Skin of body (tissue), 2 donors: Measurements from ENCODE around the gene IQGAP3. TPM values are rescaled to one million over a fixed set of nuclear protein-coding genes. Genes with fewer than 3 reads are reported as not detected.
"Not testable (repeated sequence)": the region's sequence is repeated elsewhere in the genome, so short reads cannot be mapped to it uniquely, and the experiment has no call there.

Source experiments
- DNase-seq: peaks from one replicate; lab custom pipeline; 2025; lab: John Stamatoyannopoulos, UW
- total RNA-seq: library from RNA; depleted of rRNA; stranded (reverse); fragments of >200 nt; gene quantifications from one replicate; pipeline ENCODE4 v1.2.3, GENCODE V29; 2014

The IQGAP3 gene
- total RNA-seq, 1 donor from 2014 or later, result 8.6 TPM

DNA sequence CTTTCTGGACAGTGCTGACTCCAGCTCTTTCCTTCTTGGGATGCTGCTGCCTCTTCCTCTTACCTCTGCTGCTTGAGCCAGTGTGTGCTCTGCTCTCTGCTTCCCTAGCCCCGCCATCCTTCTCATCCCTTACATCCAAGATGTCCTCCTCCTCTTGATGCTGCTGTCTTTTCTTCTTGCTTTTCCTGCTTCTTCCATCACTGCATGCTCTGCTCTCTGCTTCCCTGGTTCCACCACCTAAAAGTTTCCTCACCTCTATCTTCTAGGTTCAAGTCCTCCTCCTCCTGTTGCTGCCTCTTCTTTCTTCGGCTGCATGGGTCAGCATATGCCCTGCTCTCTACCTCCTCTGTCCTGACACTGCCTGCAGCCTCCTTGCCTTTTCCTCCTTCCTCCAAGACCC is 22.7 kb upstream of the IQGAP3 start:
- no peak for DNase-seq

DNA sequence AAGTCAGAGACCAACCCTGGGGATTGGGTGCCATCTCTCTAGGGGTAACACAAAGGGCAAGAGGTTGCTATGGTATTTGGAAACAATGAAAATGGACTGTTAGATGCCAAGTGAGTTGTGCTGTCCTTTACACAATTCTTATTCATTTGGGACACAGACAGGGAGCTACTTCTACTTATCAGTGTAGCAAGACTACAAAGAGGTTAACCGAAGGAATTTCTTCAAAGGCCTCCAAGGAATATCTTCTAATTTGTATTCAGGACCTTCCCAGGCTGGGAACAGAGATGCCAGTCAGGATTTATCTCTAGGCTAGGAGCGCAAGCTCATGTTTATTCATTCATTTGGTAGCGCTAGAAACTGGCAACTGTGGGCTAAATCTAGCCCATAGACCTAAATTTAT is 21.8 kb upstream of the IQGAP3 start:
- DNase-seq, result no peak

DNA sequence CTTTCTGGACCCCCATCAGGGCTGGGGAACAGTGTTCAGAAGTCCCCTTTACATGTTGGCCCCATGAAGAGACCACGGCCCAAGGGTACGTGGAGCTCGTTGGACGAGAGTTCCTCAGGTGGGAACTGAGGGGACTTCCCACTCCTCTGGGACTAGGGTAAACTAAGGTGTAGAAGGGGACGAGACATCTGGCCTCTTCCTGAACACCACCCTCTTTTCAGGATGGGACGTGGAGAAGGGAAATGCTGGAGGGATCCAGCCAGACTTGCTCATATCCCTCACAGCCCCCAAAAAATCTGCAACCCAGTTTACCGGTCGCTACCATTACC is 21.3 kb upstream of the IQGAP3 start:
- DNase-seq, result no peak

DNA sequence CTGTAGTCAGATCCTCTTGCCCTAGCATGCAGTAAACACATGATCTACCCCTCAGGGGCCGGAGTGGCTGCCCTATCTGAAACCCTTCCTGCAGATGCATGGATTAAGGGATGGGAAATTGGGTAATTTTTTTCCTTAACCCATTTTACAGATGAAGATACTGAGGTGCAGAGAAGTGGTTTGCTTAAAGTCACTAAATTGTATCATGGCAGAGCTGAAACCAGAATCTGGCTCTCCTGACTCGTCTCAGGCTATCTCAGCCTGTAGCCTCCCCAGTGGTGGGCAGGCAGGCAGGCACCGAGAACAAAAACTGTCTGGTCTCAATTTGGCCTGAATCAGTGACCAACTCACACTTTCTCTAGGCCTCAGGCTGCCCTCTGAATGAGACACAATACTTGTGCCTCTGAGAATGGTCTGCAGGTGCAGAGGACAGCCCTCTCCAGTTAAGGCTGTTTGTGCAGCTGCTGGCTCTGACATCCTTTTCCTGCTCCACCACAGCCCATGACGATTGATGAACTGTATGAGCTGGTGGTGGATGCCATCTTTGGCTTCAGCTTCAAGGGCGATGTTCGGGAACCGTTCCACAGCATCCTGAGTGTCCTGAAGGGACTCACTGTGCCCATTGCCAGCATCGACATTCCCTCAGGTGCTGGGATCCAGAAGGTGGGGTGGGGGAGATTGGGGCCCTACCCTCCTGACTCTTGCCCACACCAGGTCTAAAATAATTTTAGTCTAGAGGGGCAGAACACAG is 20.7 kb upstream of the IQGAP3 start:
- DNase-seq, result no peak

DNA sequence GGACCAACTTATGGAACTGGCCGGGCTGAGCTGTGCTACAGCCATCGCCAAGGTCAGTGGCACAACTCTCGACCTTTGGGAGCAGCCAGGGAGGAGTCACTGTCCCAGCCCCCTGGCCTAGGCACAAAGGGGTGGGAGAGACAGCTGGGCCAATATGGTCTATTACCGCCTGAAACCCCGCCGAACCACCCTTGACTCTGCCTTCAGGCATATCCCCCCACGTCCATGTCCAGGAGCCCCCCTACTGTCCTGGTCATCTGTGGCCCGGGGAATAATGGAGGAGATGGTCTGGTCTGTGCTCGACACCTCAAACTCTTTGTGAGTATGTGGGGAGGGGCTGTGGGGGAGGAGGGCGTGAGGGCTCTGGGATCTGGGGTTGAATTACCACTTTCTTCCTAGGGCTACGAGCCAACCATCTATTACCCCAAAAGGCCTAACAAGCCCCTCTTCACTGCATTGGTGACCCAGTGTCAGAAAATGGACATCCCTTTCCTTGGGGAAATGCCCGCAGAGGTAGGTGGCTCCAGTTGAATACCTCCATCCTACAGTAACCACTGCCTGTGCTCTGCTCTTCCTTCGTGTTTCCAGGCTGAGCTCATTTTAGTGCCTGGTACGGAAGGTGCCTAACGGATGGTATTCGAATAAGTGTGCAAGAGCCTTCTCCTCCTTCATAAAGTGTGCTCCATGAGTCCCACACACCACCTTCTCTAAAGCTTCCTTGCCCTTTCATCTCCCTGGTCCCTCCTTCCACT is 20.0 kb upstream of the IQGAP3 start:
- no peak for DNase-seq

DNA sequence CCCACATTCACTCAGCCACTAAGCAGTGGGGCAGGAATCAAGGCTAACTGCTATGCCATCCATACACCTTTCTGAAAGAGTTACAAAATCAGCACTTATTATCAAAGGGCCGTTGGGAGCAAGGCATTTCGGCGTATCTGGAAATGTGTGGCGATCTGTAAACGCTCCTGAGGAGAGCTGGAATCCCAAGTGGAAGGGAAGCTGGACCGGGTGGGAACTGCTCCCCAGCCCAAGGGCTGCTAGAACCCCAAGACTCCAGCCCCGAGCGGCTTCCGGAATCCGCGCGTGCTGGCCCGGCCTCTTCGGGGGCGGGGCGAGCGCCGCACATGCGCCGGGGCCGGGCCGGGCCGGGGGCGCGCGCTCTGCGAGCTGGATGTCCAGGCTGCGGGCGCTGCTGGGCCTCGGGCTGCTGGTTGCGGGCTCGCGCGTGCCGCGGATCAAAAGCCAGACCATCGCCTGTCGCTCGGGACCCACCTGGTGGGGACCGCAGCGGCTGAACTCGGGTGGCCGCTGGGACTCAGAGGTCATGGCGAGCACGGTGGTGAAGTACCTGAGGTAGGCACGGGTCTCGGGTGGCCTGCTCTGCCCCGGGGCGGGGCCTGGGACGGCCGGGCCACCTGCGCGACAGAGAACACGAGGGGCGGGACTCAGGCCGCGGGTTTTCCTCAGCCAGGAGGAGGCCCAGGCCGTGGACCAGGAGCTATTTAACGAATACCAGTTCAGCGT is 19.2 kb upstream of the IQGAP3 start, which contains the start of gene NAXE:
TSS of gene NAXE (plus strand) at position 345 of the 726 bp plus-strand sequence. CDS start at position 374, 29 bp downstream.
- peak; percentile 15 for DNase-seq

DNA sequence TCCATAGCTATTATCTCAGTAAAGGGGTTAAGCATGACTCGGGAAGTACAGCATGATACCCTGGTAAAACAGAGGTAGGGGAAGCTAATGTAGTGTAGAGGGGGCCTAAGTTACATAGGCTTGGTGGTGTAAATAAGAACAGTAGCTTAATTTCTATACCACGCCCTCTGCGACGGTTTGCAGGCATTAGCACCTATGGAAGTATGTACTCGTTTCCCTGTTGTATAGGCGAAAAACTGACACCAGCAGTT is 18.7 kb upstream of the IQGAP3 start:
- DNase-seq, result no peak

DNA sequence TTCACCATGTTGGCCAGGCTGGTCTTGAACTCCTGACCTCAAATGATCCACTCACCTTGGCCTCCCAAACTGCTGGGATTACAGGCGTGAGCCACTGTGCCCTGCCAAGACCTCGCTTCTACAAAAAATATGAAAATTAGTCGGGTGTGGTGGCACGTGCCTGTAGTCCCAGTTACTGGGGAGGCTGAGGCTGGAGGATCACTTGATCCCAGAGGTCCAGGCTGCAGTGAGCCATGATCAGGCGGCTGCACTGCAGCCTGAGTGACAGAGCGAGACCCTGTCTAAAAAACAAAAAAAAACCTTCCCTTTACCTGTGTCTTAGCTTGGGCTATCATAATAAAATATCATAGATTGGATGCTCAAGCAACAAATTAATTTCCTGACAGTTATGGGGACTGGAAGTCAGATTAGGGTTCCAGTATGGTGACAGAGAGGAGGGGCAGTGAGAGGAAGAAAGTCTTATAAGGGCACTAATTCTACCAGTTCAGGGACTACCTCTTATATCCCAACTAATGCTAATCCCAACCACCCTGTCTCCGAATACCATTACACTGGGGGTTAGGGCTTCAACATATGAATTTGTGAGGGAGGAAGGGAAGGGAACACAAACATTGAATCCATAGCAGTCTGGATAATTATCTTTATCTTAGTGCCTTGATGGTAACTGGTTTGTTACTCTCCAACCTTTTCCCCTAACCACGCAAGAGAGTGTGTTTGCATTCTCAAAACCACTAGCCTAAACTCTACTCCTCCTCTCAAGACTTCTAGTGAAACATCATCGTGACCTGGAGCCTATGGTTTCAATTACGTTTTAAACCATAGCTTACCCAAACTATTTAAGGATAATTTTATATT is 18.2 kb upstream of the IQGAP3 start:
- no peak for DNase-seq

DNA sequence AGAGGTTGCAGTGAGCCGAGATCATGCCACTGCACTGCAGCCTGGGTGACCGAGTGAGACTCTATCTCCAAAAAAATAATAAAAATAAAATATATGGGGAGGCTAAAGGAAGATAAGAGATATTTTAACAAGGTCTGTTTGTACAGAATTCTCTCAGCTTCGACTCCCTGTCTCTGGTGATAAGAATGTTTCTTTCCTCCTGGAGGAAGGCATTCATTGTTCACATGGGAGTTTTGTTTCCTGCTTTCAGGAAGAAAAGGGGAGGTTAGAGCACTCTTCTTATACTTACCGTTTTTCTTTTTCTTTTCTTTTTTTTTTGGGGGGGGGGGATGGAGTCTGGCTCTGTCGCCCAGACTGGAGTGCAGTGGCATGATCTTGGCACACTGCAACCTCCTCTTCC is 17.2 kb upstream of the IQGAP3 start:
- no peak for DNase-seq

DNA sequence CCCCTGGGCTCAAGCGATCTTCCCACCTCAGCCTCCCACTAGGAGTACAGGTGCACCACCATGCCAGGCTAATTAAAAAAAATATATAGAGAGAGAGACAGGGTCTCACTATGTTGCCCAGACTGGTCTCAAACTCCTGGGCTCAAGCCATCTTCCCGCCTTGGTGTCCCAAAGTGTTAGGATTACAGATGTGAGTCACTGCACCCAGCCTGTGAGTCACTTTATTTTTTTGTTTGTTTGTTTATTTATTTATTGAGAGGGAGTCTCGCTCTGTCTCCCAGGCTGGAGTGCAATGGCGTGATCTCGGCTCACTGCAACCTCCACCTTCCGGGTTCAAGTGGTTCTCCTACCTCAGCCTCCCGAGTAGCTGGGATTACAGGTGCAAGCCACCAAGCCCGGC is 15.6 kb upstream of the IQGAP3 start:
- not testable (repeated sequence) for DNase-seq

DNA sequence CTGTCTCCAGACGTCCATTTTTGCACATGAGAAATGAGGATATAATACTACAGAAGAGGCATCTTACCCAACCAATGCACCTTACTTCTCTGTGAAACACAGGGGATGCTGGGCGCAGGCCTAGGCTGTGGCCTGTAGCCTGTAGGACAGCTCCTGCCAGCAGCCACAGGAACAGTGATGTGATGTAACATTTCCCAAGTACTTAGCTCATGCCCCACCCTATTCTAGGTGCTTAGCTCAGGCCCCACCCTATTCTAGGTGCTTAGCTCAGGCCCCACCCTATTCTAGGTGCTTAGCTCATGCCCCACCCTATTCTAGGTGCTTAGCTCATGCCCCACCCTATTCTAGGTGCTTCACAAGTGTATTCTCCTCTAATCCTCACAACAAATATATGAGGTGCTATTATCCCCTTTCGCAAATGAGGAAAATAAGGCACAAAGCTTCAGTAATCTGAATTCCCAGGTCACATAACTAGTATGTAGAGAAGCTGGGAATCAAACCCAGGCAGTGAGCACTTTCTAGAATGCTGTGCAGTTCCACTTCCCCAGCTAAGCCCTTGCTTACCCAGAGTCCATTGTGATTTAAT is 14.6 kb upstream of the IQGAP3 start:
- DNase-seq, result no peak

DNA sequence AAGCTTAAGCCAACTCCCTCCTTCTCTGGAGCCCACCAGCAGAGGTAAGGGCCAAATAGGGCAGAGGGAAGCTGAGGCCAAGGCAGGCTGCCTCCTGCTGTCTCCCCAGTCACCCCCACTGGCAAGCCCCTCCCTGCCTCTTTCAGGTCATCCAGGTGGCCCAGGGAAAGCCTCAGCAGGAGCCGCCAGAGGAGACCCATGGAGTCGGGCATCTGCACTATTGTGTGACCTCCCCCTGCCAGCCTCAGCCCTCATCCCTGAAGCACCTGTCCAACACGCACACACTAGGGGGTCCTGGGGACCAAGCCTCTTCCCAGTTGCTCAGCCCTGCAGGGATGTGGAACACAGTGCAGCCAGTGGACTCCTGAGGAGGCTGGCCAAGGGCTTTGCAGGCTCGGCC is 14.0 kb upstream of the IQGAP3 start:
- DNase-seq, result no peak

DNA sequence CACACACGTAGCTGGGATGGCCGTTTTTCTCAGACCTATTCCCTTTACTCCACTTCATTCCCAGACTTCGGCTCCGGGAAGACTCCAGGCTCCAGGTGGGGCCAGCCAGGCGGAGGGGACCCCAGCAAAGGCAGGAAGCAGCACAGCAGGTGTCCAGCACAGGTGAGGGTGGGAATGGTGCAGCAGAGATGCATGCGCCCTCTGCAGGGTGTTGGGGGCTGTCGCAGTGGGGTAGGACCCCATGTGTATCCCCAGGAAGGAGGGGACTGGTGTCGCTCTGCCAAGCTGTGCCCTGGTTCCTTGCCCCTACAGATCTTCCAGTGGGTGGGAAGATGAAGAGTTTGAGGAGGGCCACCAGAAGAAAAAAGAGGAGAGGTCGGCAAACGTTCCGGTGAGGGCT is 12.4 kb upstream of the IQGAP3 start:
- DNase-seq, result no peak

DNA sequence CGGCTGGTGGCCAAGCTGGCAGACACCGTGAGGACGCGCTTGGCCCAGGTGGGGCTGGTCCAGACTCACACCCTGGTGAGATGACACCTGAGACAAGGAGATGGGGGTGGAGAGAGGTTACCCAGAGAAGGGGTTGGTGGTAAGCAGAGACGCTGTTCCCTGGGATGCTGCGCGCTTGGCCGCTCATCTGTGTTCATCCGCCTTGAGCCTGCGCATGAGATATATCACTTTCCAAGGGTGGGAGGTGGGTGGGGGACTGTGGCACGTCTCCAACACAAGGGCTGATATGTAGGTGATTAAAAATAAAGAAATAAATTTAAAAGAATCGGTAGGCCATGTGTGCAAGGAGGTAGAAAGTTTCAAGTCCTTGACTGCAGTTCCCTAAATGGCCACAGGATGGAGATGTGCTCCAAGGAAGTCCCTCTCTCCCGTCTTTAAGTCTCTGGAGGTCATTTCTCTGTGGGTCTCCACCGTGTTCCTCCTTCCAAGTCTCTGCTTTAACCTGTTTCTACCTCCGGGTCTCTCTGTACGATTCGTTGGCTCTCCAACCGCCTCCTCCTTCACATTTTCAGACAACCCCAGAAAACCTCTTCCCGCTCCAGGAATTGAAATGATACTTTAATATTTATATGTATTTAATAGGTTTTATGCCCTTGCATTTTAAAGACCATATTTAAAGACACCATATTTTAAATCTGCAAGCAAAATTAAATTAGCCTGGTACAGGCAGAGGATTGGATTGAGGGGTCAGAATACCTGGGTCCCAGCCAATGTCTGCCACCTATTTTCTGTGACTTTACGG is 11.7 kb upstream of the IQGAP3 start:
- no peak for DNase-seq

DNA sequence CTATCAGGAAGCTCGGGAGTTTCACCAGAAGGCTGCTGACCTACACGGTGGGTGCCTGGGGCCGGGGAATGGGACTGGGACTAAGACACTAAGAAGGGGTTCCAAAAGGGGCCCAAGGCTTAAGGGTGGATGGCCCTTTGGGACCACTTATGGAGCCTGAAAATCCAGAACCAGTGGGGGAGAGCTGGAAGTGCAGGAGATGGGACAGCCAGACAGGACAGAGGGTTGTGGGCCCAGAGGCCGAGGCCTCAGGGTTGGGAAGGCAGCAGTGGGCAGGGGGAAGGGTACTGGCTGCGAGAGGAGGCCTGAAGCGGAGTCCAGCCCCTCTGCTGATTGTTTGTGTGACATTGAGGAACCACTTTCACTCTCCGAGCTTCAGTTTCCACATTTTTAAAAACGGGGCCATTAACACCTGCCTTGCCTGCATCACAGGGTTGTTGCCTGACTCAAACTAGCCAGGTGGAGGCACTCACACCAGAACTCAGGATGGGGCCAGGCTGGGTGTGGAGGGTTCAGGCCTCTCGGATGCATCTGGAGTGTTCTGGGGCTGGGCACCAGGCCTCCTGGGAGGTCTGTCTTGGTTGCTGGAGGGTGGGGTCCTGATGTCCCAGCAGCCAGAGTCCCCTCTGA is 10.1 kb upstream of the IQGAP3 start:
- DNase-seq, result no peak

DNA sequence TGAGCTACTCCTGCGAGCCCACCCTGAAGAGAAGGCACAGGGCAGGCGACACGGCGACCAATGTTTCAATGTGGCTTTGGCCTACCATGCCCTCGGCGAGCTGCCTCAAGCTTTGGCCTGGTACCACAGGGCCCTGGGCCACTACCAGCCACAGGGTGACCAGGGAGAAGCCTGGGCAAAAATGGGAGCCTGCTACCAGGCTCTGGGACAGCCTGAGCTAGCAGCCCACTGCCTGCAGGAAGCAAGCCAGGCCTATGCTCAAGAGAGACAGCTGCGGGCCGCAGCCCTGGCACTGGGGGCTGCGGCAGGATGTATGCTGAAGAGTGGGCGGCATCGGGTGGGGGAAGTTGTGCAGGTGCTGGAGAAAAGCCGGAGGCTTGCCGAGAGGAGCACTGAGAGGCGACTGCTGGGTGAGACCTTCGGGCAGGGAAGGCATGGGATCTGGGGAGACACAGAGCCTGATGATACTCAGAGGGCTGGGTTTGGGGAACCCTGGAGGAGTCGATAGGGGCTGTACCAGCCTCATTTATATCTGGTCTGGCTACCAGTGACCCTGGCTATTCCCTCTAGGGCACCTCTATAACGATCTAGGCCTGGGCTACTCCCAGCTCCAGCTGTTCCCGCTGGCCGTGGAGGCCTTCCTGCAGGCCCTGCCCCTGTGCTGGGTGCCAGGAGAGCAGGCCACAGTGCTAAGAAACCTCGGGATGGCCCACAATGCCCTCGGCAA is 9.5 kb upstream of the IQGAP3 start:
- no peak for DNase-seq

DNA sequence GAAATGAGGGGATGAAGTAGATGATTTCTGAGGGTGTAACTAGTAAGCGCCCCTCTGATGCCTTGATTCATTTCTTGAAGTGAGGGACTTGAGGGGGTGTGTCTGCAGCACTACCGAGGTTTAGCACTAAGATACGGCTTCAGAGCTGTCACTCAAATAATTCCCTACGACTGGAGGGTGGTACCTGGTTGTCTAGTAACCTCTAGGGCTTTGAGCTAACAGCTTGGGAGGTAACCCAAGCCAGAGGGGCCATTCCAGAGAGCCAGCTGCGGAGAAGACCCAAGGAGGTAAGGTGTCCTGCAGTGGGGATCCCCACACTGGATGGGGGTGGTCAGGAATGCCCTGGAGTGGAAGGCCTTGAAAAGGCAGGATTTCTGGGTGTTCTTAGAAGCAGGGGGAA is 7.1 kb upstream of the IQGAP3 start, which contains the start of gene TTC24:
TSS of gene TTC24 (plus strand) at position 252 of the 400 bp plus-strand sequence. CDS start 1,642 bp downstream, outside the sequence.
- DNase-seq, result no peak

DNA sequence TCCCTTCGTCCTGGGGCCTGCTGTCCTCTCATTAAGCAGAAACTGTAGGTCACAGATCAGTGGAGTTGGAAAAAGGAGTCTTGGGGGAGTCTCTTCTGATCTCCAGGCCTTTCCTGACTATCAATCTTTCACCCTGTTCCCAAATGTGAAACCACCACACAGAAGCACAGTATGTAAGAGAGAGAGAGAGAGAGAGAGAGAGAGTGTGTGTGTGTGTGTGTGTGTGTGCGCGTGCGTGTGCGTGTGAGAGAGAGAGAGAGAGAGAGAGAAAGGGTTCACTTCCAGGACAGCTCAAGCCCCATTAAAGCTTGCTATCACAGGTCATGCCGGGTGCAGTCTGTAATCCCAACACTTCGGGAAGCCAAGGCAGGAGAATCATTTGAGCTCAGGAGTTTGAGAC is 5.7 kb upstream of the IQGAP3 start:
- no peak for DNase-seq

DNA sequence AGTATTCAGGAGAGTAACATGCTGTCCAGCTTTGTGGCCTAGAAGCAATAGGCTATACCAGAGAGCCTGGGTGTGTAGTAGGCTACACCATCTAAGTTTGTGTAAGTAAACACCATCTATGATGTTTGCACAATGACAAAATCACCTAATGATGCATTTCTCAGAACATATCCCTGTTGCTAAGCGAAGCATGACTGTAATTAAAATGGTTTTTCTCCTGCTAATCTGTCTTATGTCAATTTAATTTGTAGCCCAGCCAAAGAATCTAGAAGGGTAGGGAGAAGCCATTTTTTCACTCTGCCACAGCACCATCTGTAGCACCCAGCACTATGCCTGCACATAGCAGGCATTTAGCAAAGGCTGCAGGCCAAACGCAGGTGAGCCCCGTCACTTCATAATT is 5.2 kb upstream of the IQGAP3 start:
- DNase-seq, result no peak
